GM21360 (cell line): ENCODE measurements around the gene MCF2.

Experiments
- ATAC-seq: cut with Tn5 transposase; IDR thresholded peaks from one replicate; pipeline ENCODE4 v1.9.1; 2021; ENCODE audit warnings: mild to moderate bottlenecking, moderate library complexity; ENCODE audit not compliant: unreplicated experiment

MCF2 gene

DNA sequence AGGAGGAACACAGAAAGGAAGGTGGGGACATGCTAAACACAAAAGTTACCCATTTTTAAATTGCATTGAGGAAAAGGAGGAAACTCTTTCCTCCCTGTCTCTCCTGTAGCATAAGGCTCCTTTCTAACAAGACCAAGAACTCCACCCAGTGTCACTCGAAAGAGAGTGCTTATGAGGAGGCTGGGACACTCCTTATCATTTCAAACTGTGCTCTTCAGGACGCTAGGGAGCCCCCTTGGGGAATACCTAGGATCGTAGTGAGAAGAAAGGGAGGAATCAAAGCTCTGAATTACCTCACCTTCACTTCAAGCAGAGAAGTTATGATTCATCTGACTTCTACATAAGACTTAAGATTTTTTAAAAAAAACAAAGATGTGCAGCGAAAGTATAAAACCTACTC is 111.9 kb downstream of the MCF2 start:
- no peak for ATAC-seq

DNA sequence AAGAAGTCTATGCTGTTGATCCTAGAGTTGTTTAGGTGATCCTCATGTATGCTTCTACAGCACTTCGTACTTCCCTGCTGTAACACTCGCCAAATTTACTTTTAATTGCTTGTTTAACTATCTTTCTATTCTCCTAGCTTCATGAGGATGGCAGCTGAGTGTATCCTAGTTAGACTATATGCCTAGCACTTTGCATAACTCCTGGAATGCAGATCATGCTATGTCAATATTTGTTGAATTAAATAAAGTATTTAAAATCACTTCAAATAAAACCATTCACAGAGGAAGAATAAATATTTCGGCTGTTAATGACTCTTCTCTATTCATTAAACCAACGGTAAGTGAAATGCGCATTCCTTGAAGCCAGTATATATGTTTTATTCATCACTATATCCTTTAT is 122.4 kb downstream of the MCF2 start:
- ATAC-seq, result no peak

DNA sequence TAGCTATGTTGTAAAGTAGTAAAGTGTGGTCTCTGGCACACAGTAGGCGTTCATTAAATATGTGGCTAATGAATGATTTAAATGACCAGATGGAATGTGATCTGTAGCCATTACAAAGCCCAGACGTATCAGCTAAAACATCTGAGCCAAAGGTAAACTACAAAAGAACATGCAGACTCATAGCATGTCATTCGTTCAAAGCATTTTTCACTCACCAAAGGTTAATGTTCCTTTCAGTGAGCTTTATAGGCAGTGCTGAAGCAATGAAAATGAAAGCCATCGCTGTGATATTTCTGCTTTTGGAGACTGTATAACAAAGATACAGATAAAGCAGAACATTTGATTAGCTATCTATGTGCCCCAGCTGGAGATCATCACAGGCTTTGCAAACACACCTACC is 126.9 kb downstream of the MCF2 start:
- no peak for ATAC-seq

DNA sequence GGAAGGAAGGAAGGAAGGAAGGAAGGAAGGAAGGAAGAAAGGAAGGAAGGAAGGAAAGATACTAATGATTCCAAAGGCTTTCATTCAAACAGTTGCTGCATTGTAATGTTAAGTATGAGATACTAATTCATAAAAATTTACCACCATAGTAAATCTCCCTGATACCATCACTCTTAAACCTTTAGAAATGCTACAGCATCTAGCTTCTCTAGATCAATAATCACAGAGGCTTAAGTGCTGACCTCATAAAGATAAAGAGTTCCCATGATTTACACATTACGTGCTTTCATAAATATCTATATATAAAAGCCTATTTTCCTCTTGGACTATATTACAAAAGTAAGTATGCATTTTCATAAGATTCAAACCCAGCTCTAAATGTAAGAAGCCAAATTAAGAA is 141.0 kb downstream of the MCF2 start:
- ATAC-seq, result no peak

DNA sequence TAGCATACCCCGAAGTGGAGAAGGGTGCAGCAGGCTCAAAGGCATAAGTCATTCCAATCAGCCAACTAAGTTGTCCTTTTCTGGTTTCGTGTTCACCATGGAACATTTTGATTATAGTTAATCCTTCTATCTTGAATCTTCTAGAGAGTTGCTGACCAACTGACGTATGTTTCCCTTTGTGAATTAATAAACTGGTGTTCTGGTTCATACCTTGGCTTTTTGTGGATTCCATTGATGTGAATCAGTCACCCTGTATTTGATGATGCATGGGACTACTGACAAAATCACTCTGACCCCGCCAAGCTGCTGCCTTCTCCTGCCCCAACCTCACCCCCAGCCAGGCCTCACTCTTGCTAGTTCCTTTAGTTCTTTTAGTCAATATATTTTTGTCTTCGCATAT is 144.7 kb downstream of the MCF2 start:
- no peak for ATAC-seq

DNA sequence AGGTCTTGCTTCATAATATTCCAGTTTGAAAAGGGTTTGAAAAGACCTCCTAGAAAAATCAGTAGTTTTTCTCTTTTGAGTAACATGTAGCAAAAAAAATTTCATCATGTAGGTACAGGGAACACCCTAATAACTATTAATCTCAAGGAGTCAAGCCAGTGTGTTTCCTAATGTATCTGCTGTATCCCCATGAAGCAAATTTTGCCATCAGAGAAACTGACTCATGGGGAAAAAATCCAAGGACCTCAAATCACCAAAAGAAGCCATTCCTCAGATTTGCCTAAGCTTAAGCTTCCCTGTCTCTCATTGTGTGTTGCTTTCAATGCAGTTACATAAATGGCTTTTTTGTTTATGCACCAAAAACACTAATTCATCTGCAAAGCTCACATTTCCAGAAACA is 147.7 kb downstream of the MCF2 start:
- no peak for ATAC-seq

DNA sequence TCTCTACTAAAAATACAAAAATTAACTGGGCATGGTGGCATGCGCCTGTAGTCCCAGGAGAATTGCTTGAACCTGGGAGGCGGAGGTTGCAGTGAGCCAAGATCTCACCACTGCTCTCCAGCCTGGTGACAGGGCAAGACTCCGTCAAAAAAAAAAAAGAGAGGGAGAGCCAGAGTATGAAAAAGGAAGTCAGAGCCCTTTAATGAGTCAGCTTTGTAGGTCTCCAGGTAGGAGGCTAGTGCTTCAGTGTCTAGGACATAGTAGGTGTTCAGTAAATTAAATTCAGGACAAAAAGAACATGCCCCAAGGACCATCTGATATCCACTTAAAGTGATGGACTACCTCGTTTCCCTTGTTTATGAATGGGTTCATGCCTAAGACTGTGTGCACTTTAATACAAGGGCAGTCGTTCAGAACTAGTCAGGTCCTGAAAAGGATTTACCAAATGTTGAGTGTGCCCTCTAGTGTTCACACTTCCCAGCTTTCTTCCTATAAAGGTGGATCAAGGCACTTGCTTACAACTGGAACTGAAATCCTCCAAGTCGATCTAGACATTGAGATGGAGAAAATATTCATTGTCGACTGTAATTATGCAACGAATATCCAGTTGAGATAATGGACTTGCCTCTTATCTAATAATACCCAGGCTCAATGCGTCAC is 148.5 kb downstream of the MCF2 start:
- ATAC-seq, result peak; percentile 83

DNA sequence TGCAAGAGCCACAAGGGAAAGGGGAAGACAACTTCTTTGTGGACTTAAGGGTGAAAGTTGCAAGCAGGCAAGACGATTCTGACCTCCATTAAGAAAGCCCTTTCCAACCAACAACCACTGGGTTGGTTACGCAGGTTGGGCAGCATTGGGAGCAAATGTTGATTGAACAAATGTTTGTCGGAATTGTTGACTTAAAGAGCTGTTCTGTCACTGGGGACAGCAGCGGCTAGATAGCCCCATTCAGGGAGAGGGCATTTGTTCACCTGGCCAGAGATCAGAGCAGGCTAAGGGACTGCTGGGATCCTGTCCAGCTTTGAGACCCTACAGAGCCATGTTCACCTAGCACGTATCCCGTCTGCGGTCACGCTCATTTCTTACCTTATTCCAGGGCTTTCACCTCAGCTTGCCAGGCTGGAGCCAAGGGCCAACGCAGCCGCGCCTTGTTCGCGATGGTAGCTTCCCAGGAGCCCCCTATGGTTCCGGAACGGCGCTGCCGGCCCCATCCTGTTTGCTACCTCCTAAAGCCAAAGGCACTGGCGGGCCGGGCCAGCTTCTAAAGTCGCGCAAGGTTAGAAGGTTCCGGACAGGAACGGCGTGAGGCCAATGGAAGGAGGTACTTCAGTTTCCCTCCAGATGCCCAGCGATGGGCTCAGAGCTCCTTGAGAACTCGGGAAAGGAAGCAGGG is 152.8 kb downstream of the MCF2 start:
- no peak for ATAC-seq

DNA sequence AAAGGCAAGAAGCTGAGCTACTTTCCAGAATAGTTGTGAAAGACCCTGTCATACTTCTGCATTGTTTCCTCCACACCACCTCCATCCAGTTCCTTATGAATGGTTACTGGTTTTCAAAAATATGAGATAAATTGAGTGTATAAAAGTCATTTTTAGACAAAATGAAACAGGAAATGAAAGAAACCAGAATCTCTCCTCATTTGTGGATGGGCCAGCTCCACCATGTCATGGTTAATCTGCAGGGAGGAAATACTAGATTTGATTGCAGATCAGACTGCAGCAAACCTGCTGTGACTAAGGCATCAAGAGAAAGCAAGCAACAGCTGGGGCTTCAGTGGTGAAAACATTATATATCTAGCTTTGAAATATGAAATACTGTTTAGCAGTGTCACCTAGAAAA is 153.6 kb downstream of the MCF2 start:
- peak; percentile 26 for ATAC-seq

DNA sequence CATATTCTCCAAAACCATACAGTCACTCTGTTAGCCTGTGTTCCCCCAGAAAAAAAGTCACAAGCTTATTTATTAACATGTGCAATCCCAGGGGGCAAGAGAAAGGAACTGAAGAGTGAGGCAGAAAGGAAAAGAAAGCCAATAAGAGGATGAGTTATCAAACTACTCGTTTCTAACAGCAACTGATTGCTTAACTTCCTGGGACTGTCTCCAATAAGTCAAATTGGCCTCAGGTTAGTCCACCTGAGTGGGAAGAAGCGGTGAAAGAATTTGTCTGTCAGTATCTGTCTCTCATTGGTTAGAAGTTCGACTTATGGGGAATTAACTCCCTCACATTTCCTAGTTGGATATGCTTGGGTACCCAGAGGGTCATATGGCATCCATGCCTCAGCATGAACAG is 163.4 kb downstream of the MCF2 start:
- no peak for ATAC-seq

DNA sequence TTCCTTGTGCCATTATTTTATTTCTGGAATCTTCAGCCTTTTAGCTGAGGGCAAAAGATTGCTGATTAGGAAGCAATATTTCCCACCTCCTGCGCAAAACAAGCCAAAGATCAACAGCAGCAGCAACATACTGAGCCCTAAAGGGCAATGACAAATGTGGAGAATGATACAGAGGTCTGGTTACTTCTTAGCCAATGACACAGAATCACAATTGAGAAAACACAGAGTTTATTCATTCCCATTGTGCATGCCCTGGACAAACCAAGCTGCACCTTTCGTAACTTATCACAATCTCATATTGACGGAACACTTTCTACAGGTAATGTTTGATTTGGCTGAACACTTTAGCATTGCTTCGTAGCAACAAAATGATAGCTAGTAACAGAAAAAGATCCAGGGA is 164.0 kb downstream of the MCF2 start:
- no peak for ATAC-seq

DNA sequence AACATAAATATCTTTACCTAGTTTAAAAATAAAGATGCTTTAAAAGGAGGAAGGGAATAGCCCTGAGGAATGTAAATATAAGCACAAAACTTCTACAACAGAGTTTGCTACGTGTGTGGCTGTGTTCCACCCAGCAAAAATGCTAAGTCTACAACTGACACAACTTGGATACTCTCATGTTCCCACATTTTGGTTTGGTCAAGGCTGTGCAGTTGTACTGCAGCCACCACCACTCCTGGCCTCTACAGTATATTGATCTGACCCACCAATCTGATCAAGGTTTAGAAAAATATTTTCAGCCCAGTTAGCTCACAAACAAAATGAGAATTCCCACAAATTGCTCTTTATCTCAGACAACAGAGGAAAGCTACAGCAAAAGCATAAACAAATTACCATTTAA is 165.3 kb downstream of the MCF2 start:
- ATAC-seq, result no peak

DNA sequence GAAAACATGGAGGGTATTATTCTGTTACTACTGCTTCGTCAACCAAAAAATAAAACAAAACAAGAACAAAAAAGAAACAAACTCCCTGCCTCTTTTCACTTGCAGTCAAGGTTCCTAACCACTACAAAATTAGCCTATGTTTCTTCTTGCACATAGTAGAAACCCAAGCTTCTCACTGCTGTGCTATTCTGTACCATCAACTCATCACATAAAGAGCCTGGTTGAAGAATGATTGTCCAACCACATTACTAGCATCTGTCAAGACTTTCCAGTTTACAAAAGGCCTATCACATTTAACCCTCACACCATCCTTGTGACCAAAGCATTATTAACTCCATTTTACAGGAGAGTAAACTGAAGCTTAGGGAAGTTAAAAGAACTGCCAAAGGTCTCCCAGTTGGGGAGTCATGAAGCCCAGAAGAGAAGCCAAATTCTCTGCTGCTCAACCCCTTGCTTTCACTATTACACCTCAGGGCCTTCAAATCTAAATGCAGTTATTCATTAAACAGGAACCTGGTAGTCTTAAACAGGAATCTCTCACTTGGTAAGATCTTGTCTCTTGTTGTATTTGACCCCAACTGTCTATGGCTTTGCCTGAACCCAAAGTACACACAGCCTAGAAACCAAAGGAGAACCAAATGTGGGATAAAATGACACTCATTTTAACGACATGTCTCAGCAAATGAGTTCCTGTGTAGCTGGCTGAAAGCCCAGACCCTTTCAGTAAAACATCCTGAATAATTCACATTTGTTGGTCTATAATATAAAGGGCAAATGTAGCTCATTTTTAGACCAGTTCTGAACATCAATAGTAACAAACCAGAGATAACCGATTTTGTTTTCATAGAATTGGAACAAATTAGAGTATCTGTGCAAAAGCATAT is 168.8 kb downstream of the MCF2 start:
- no peak for ATAC-seq

DNA sequence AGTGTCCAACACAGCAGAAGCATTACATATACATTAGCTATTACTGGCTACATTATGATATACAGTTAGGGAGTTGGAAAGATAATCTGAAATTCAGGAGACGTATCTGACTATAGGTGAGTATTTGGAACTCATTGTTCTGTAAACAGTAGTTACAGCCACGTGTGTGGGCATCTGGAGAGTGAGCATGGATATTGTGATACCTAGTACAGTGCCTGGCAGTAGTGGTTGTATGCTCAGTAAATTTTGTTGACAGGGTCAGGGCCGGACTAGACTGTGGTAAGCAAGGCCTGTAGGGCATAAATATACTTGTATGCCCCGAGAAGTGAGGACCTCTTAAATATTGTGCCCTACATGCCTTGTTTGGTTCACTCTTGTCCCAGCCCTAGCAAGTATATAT is 174.5 kb downstream of the MCF2 start:
- no peak for ATAC-seq

DNA sequence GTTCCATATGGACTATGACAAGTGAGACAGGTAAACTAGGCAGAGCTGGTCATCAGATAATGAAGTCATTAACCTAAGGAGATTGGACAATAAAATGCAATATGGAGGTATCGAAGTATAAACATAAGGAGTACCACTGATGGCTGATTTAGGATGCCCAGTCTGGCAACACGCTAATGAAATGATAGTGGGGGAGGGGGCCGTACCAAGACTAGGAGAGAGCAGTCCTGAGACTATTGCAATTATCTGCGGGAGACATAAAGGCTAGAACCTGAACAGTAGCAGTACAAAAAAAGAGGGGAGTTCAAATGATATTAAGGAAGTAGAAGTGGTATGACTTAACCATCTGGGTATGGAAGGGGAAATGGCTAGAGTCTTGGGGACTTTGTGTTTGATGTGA is 175.1 kb downstream of the MCF2 start:
- no peak for ATAC-seq
